ENCODE data around the gene ADAMTSL5. TPM values are rescaled to one million over a fixed set of nuclear protein-coding genes. Genes with fewer than 3 reads are reported as not detected.
"Not testable (repeated sequence)": the region's sequence is repeated elsewhere in the genome, so short reads cannot be mapped to it uniquely, and the experiment has no call there.

The ADAMTSL5 gene
- total RNA-seq, 2 donors from 2014 or later: 22.2 to 36.2 TPM

GRCh38 chr19:1503925-1504773 lies 8.7 kb downstream of the ADAMTSL5 start:
- Histone ChIP-seq H3K4me3 (no peak overlapping the region), H3K27ac (no peak overlapping the region), H3K9me3 (no peaks in the 10 kb centered on the region), H3K4me1 (ENCODE audit: control insufficient read depth in 1 of 2, low read depth in 2 of 2) (peaks cover 3 to 13% of the 10 kb centered on the region in 2 donors), H3K36me3 (no peaks in the 10 kb centered on the region), H3K27me3 (replicated peaks; ENCODE audit: insufficient read depth) (no peaks in the 10 kb centered on the region)
- DNase-seq (ENCODE audit: low spot score) (no peak), ATAC-seq (ENCODE audit: insufficient number of reproducible peaks, low FRiP score, low read depth) (no peak)
- TF ChIP-seq CTCF (IDR thresholded peaks at IDR 0.05): no peak

- Histone ChIP-seq H3K27ac (no peak overlapping the region), H3K36me3 (no peaks in the 10 kb centered on the region), H3K9me3 (no peaks in the 10 kb centered on the region), H3K4me3 (peak overlapping the region; percentile 5), H3K27me3 (replicated peaks; ENCODE audit: insufficient read depth) (no peaks in the 10 kb centered on the region), H3K4me1 (ENCODE audit: control insufficient read depth in 1 of 2, low read depth in 2 of 2) (peaks cover 3 to 13% of the 10 kb centered on the region in 2 donors)
- TF ChIP-seq CTCF (IDR thresholded peaks at IDR 0.05): peak; percentile 65
- DNase-seq (ENCODE audit: low spot score): no peak
- no peak for ATAC-seq (ENCODE audit: insufficient number of reproducible peaks, low FRiP score, low read depth)
Observed at GRCh38 chr19:1503089-1503924, 9.5 kb downstream of the ADAMTSL5 start.

GRCh38 chr19:1502433-1503088 lies 10.3 kb downstream of the ADAMTSL5 start:
- peaks cover 3 to 13% of the 10 kb centered on the region in 2 donors for H3K4me1 ChIP-seq (ENCODE audit: control insufficient read depth in 1 of 2, low read depth in 2 of 2)
- no peak for DNase-seq (ENCODE audit: low spot score)
- H3K9me3 ChIP-seq: no peaks in the 10 kb centered on the region
- no peak for ATAC-seq (ENCODE audit: insufficient number of reproducible peaks, low FRiP score, low read depth)
- no peaks in the 10 kb centered on the region for H3K36me3 ChIP-seq
- H3K27me3 ChIP-seq (replicated peaks; ENCODE audit: insufficient read depth): no peaks in the 10 kb centered on the region
- TF ChIP-seq CTCF (IDR thresholded peaks at IDR 0.05): no peak
- no peak overlapping the region for H3K27ac ChIP-seq
- H3K4me3 ChIP-seq: no peak overlapping the region

GRCh38 chr19:1501200-1501595 lies 11.6 kb downstream of the ADAMTSL5 start:
- DNase-seq (ENCODE audit: low spot score) (no peak), ATAC-seq (ENCODE audit: insufficient number of reproducible peaks, low FRiP score, low read depth) (no peak)
- Histone ChIP-seq H3K27ac (no peak overlapping the region), H3K36me3 (no peaks in the 10 kb centered on the region), H3K4me3 (no peak overlapping the region), H3K4me1 (ENCODE audit: control insufficient read depth in 1 of 2, low read depth in 2 of 2) (peaks cover 0 to 8% of the 10 kb centered on the region in 2 donors), H3K27me3 (replicated peaks; ENCODE audit: insufficient read depth) (no peaks in the 10 kb centered on the region), H3K9me3 (no peaks in the 10 kb centered on the region)
- no peak for TF ChIP-seq CTCF (IDR thresholded peaks at IDR 0.05)

- not testable (repeated sequence) for H3K4me1 ChIP-seq (ENCODE audit: control insufficient read depth in 1 of 2, low read depth in 2 of 2); H3K27ac ChIP-seq; H3K4me3 ChIP-seq; H3K36me3 ChIP-seq; H3K9me3 ChIP-seq; H3K27me3 ChIP-seq (replicated peaks; ENCODE audit: insufficient read depth); DNase-seq (ENCODE audit: low spot score); ATAC-seq (ENCODE audit: insufficient number of reproducible peaks, low FRiP score, low read depth)
Observed at GRCh38 chr19:1499231-1499630, 13.6 kb downstream of the ADAMTSL5 start.
